ENCODE measurements around the gene AKAP8. TPM values are rescaled to one million over a fixed set of nuclear protein-coding genes. Genes with fewer than 3 reads are reported as not detected.
"Not testable (repeated sequence)": the region's sequence is repeated elsewhere in the genome, so short reads cannot be mapped to it uniquely, and the experiment has no call there.

Gene AKAP8
- polyA plus RNA-seq, 1 donor: 28.1 TPM

GRCh38 chr19:15337202-15337601, 42.4 kb downstream of the AKAP8 start:
- H3K9me3 ChIP-seq (ENCODE audit: control insufficient read depth, low read depth, low read length): no peaks in the 10 kb centered on the region
- no peaks in the 10 kb centered on the region for H3K27me3 ChIP-seq (ENCODE audit: control insufficient read depth, insufficient read depth, low read length)
- H3K4me3 ChIP-seq (ENCODE audit: low read length): no peak overlapping the region
- no peaks in the 10 kb centered on the region for H3K4me1 ChIP-seq (ENCODE audit: control insufficient read depth, insufficient read depth, low read length)
- no peak for DNase-seq
- no peaks in the 10 kb centered on the region for H3K36me3 ChIP-seq (ENCODE audit: control insufficient read depth, insufficient read depth, low read length)
- no peak overlapping the region for H3K27ac ChIP-seq (ENCODE audit: low read length)
- WGBS (ENCODE audit: insufficient coverage, low lambda C conversion rate): 60% methylated on average over 1 of the region's 8 CpGs

DNA sequence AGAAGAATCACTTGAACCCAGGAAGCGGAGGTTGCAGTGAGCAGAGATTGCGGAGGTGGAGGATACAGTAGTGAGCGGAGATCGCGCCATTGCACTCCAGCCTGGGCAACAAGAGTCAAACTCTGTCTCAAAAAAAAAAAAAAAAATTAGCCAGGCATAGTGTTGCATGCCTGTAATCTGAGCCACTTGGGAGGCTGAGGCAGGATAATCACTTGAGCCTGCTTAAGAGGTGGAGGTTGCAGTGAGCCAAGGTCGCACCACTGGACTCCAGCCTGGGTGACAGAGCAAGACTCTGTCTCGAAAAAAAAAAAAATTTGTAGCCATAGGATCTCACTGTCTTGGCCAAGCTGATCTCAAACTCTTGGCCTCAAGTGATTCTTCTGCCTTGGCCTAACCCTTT, 43.6 kb downstream of the AKAP8 start:
- not testable (repeated sequence) for H3K9me3 ChIP-seq (ENCODE audit: control insufficient read depth, low read depth, low read length); H3K4me3 ChIP-seq (ENCODE audit: low read length); DNase-seq; H3K27me3 ChIP-seq (ENCODE audit: control insufficient read depth, insufficient read depth, low read length); H3K4me1 ChIP-seq (ENCODE audit: control insufficient read depth, insufficient read depth, low read length); H3K36me3 ChIP-seq (ENCODE audit: control insufficient read depth, insufficient read depth, low read length); H3K27ac ChIP-seq (ENCODE audit: low read length)
- 100% methylated on average over 3 of the region's 7 CpGs for WGBS (ENCODE audit: insufficient coverage, low lambda C conversion rate)

DNA sequence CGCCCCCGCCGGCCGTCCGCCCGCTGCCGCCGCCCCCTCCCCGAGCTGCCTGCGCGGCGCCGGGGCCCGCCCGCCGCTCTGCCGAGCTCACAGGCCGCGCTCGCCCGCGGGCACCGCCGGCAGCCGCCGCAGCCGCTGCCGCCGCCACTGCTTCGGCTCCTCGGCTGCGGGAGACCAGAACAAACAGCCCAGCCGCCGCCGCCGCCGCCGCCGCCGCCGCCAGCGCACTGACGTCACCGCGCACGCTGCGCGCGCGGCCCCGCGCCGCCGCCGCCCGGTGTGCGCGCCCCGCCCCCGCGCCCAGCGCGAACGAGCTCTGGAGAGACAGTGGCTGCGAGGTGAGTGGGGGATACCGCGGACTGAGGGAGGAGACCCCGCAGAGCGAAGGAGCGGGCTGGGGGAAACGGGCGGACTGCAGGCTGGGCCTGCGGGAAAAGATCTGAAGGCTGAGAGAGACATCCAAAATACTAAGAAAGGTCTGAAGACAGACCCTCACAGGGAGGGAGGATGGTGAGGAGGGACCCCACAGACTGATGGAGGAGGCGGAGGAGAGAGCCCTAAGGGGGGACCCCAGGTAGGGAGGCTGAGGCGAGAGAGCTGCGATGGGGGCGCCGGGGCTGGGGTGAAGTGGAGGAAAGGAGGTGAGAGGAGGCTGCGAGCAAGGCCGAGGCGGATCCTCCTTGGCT, 47.1 kb downstream of the AKAP8 start, which contains the start of gene BRD4:
TSS of gene BRD4 (minus strand) at position 229 of the 686 bp plus-strand sequence. CDS start 59,440 bp downstream, outside the sequence.
- Histone ChIP-seq H3K36me3 (ENCODE audit: control insufficient read depth, insufficient read depth, low read length) (no peaks in the 10 kb centered on the region), H3K4me3 (ENCODE audit: low read length) (peak within 1 kb of the TSS; percentile 93), H3K9me3 (ENCODE audit: control insufficient read depth, low read depth, low read length) (no peaks in the 10 kb centered on the region), H3K4me1 (ENCODE audit: control insufficient read depth, insufficient read depth, low read length) (peaks cover 11% of the 10 kb centered on the region), H3K27me3 (ENCODE audit: control insufficient read depth, insufficient read depth, low read length) (no peaks in the 10 kb centered on the region), H3K27ac (ENCODE audit: low read length) (peak within 1 kb of the TSS; percentile 66)
- WGBS (ENCODE audit: insufficient coverage, low lambda C conversion rate): no CpG with 5 or more reads among the region's 81 CpGs
- DNase-seq: peak; percentile 49 to 72

- H3K4me3 ChIP-seq (ENCODE audit: low read length): peak overlapping the region; percentile 93
- H3K36me3 ChIP-seq (ENCODE audit: control insufficient read depth, insufficient read depth, low read length): no peaks in the 10 kb centered on the region
- no peaks in the 10 kb centered on the region for H3K27me3 ChIP-seq (ENCODE audit: control insufficient read depth, insufficient read depth, low read length)
- no peaks in the 10 kb centered on the region for H3K9me3 ChIP-seq (ENCODE audit: control insufficient read depth, low read depth, low read length)
- peak; percentile 49 to 75 for DNase-seq
- WGBS (ENCODE audit: insufficient coverage, low lambda C conversion rate): no CpG with 5 or more reads among the region's 122 CpGs
- peak overlapping the region; percentile 66 for H3K27ac ChIP-seq (ENCODE audit: low read length)
- H3K4me1 ChIP-seq (ENCODE audit: control insufficient read depth, insufficient read depth, low read length): peaks cover 11% of the 10 kb centered on the region
These were observed 47.9 kb downstream of the AKAP8 start for GRCh38 chr19:15331419-15332310.

GRCh38 chr19:15330801-15331418, 48.7 kb downstream of the AKAP8 start:
- Histone ChIP-seq H3K4me3 (ENCODE audit: low read length) (peak overlapping the region; percentile 93), H3K36me3 (ENCODE audit: control insufficient read depth, insufficient read depth, low read length) (no peaks in the 10 kb centered on the region), H3K27me3 (ENCODE audit: control insufficient read depth, insufficient read depth, low read length) (no peaks in the 10 kb centered on the region), H3K9me3 (ENCODE audit: control insufficient read depth, low read depth, low read length) (no peaks in the 10 kb centered on the region), H3K27ac (ENCODE audit: low read length) (peak overlapping the region; percentile 66), H3K4me1 (ENCODE audit: control insufficient read depth, insufficient read depth, low read length) (peaks cover 11% of the 10 kb centered on the region)
- DNase-seq: peak in 1 of 2 donors; percentile 45
- 0% methylated on average over 4 of the region's 17 CpGs for WGBS (ENCODE audit: insufficient coverage, low lambda C conversion rate)

GRCh38 chr19:15328312-15328711, 51.3 kb downstream of the AKAP8 start:
- Histone ChIP-seq H3K36me3 (ENCODE audit: control insufficient read depth, insufficient read depth, low read length) (no peaks in the 10 kb centered on the region), H3K4me3 (ENCODE audit: low read length) (no peak overlapping the region), H3K27me3 (ENCODE audit: control insufficient read depth, insufficient read depth, low read length) (no peaks in the 10 kb centered on the region), H3K4me1 (ENCODE audit: control insufficient read depth, insufficient read depth, low read length) (peaks cover 21% of the 10 kb centered on the region), H3K9me3 (ENCODE audit: control insufficient read depth, low read depth, low read length) (no peaks in the 10 kb centered on the region), H3K27ac (ENCODE audit: low read length) (no peak overlapping the region)
- DNase-seq: no peak
- WGBS (ENCODE audit: insufficient coverage, low lambda C conversion rate): 93% methylated on average over 3 of the region's 10 CpGs

DNA sequence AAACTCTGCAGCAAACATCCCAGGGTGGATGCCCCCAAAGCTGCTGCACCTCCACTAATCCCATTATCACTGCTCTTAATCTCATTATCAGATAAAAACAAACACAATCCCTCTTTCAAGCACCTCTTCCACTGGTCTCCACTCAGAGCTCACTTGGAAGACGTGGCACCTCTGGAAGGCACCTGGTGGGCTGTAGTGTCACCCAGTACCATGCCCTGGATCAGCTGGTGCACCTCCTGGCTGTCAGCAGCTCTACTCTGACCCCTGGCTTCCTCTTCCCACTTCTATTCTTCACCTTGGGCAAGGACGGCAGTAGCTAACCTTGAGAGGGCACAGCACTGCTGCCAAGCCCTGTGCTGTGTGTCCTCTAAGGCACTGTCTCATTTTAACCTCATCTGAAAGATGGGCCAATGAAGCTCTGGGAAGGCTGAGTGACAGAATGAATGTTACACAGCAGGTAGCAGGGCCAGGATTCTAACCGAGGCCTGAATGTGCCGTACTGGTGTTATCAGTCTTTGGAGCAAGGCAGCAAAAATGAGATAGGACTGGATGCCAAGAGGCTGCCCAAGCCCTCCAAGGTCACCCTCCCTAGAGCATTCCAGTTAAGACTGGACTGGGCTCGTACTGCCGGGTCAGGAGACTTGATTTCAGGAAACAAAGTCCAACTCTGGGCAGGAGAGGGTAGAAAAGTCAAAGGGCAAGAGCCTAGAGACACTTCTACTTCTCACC, 54.6 kb downstream of the AKAP8 start:
- H3K4me1 ChIP-seq (ENCODE audit: control insufficient read depth, insufficient read depth, low read length): peaks cover 13% of the 10 kb centered on the region
- H3K36me3 ChIP-seq (ENCODE audit: control insufficient read depth, insufficient read depth, low read length): no peaks in the 10 kb centered on the region
- no peak overlapping the region for H3K27ac ChIP-seq (ENCODE audit: low read length)
- WGBS (ENCODE audit: insufficient coverage, low lambda C conversion rate): no CpG with 5 or more reads among the region's 6 CpGs
- H3K9me3 ChIP-seq (ENCODE audit: control insufficient read depth, low read depth, low read length): no peaks in the 10 kb centered on the region
- H3K27me3 ChIP-seq (ENCODE audit: control insufficient read depth, insufficient read depth, low read length): no peaks in the 10 kb centered on the region
- H3K4me3 ChIP-seq (ENCODE audit: low read length): no peak overlapping the region
- DNase-seq: peak in 1 of 2 donors; percentile 50

GRCh38 chr19:15323496-15324235, 55.9 kb downstream of the AKAP8 start:
- H3K27ac ChIP-seq (ENCODE audit: low read length): no peak overlapping the region
- H3K4me3 ChIP-seq (ENCODE audit: low read length): no peak overlapping the region
- H3K9me3 ChIP-seq (ENCODE audit: control insufficient read depth, low read depth, low read length): no peaks in the 10 kb centered on the region
- H3K27me3 ChIP-seq (ENCODE audit: control insufficient read depth, insufficient read depth, low read length): no peaks in the 10 kb centered on the region
- peaks cover 10% of the 10 kb centered on the region for H3K4me1 ChIP-seq (ENCODE audit: control insufficient read depth, insufficient read depth, low read length)
- no CpG with 5 or more reads among the region's 5 CpGs for WGBS (ENCODE audit: insufficient coverage, low lambda C conversion rate)
- no peak for DNase-seq
- no peaks in the 10 kb centered on the region for H3K36me3 ChIP-seq (ENCODE audit: control insufficient read depth, insufficient read depth, low read length)

DNA sequence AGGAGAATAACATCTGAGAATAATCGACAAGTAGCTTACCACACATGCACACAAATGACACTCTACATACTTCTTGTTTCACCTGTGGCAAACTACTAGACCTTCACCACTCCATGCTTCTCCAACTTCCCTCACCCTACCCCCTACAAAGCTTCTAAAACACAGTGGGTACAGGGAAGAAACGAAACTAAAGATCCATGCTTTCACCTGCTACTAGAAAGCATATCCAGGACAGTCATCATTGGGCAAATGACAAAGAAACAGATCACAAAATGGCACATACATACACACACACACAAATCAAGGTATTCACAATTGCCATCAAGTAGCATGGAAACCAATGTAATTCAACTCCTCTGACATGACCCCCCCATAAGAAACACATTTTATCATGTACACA, 57.8 kb downstream of the AKAP8 start:
- Histone ChIP-seq H3K27me3 (ENCODE audit: control insufficient read depth, insufficient read depth, low read length) (no peaks in the 10 kb centered on the region), H3K4me3 (ENCODE audit: low read length) (no peak overlapping the region), H3K9me3 (ENCODE audit: control insufficient read depth, low read depth, low read length) (no peaks in the 10 kb centered on the region), H3K4me1 (ENCODE audit: control insufficient read depth, insufficient read depth, low read length) (peaks cover 10% of the 10 kb centered on the region), H3K27ac (ENCODE audit: low read length) (no peak overlapping the region), H3K36me3 (ENCODE audit: control insufficient read depth, insufficient read depth, low read length) (no peaks in the 10 kb centered on the region)
- DNase-seq: no peak
- WGBS (ENCODE audit: insufficient coverage, low lambda C conversion rate): 60% methylated on average over 1 of the region's 2 CpGs
